ENCODE data around the gene TSPAN4. TPM values are rescaled to one million over a fixed set of nuclear protein-coding genes. Genes with fewer than 3 reads are reported as not detected.

Gene TSPAN4
- total and polyA plus RNA-seq, 2 of the 13 experiments (the other 11 are each of a cell fraction or from before 2014, with no cell fraction given) = 31.7 to 68.3 TPM

GRCh38 chr11:832529-833113 is 10.0 kb upstream of the TSPAN4 start, which contains the start of gene CD151 (continued):
- no peak for TF ChIP-seq ZNF646 (CRISPR knock-in tag; IDR thresholded peaks at IDR 0.05)
- peak; percentile 79 for TF ChIP-seq KDM2A (CRISPR knock-in tag; IDR thresholded peaks at IDR 0.05; ENCODE audit: borderline replicate concordance, low read depth)
- TF ChIP-seq ZNF160 (CRISPR knock-in tag; IDR thresholded peaks at IDR 0.05) = no peak
- TF ChIP-seq GFI1 (CRISPR knock-in tag; IDR thresholded peaks at IDR 0.05; ENCODE audit: borderline replicate concordance) = no peak
- TF ChIP-seq CENPBD1 (CRISPR knock-in tag; IDR thresholded peaks at IDR 0.05; ENCODE audit: borderline replicate concordance, low read depth) = no peak
- no peak for TF ChIP-seq RBAK (CRISPR knock-in tag; IDR thresholded peaks at IDR 0.05)
- peak; percentile 15; the same call in 1 of the 2 replicates for TF ChIP-seq GABPB1 (CRISPR knock-in tag; IDR thresholded peaks at IDR 0.05)
- no peak for TF ChIP-seq CENPX (CRISPR knock-in tag; IDR thresholded peaks at IDR 0.05)
- 0 out of 2 replicates have a peak, but pooled peaks have one; percentile 45 for TF ChIP-seq ARHGAP35 (CRISPR knock-in tag; IDR thresholded peaks at IDR 0.05; ENCODE audit: borderline replicate concordance)
- TF ChIP-seq AFF4 (CRISPR knock-in tag; IDR thresholded peaks at IDR 0.05) = no peak
- TF ChIP-seq ZNF18 (CRISPR knock-in tag; IDR thresholded peaks at IDR 0.05; ENCODE audit: insufficient replicate concordance) = no peak
- TF ChIP-seq ZNF280D (CRISPR knock-in tag; IDR thresholded peaks at IDR 0.05) = 0 out of 2 replicates have a peak, but pooled peaks have one; percentile 34
